Measurements from ENCODE around the gene ATPAF1.
"Not testable (repeated sequence)": the region's sequence is repeated elsewhere in the genome, so short reads cannot be mapped to it uniquely, and the experiment has no call there.

Gene ATPAF1

GRCh38 chr1:46681333-46682034 lies 13.3 kb upstream of the ATPAF1 start:
- no peak for DNase-seq (ENCODE audit: low spot score)

- no peak for DNase-seq (ENCODE audit: low spot score)
Observed at GRCh38 chr1:46679789-46680573, 11.8 kb upstream of the ATPAF1 start.

DNA sequence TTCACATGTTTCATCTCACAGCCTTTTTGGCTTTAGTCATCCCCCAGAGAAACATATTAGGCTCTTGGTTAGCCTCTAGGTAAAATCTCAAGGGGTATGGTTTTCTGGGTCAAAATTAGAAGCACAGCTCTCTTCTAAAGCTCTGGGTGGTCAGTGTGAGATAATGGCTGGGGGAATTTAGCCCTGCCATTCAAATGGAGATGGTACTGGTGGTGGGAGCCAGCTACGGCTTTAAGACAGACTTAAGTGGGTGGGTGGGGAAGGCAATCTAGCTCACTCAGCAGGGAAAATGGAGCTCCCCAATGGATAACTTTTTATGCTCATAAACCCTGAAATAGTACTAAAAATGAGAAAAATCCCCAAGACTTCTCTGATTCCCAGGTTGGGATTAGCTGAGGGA lies 9.2 kb upstream of the ATPAF1 start:
- DNase-seq (ENCODE audit: low spot score), result no peak

GRCh38 chr1:46676531-46676930 lies 8.4 kb upstream of the ATPAF1 start:
- DNase-seq (ENCODE audit: low spot score), result no peak

DNA sequence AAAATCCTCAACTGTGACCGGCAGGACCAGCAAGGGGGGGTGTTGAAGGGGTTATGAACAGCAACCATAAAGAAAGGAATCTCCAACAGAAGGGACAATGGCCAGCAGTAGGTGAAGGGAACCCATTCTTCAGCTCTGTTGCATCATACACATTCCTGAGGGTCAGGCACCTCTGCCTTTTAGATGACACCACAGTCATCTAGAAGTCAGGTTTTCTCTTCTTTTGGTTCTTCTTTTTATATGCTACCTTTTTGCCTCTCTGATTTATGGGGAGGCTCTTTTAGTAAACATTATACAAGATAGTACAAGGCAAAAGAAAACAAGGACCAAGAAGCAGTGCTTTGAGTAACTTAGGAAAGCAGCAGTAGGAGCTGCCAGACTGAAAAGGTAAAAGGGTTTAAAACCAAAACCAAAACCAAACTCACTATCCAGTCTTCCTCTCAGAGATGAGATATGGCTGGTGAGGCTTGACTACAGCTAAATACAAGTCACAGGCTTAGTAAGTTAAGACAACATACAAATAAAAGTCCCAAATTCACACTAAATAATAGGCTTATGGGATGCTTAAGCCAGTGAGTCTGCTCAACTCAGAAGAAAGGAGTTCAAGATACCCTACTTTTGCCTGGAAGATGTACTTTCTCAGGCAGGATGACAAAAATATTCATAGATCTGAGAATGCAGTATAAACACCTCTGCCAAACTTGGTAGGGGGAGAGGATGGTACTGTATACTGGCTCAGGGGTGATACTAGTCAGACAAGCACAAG lies 7.6 kb upstream of the ATPAF1 start:
- no peak for DNase-seq (ENCODE audit: low spot score)

- DNase-seq (ENCODE audit: low spot score), result no peak
Observed at GRCh38 chr1:46673749-46674182, 5.6 kb upstream of the ATPAF1 start.

GRCh38 chr1:46672696-46673095 lies 4.5 kb upstream of the ATPAF1 start:
- no peak for DNase-seq (ENCODE audit: low spot score)

GRCh38 chr1:46671554-46671953 lies 3.4 kb upstream of the ATPAF1 start, which contains the start of gene TEX38:
Gene TEX38 (plus strand): TSS chr1:46671854. CDS start chr1:46671935, 81 bp downstream.
- DNase-seq (ENCODE audit: low spot score), result no peak

- DNase-seq (ENCODE audit: low spot score), result no peak
Observed at GRCh38 chr1:46670134-46670533, 2.0 kb upstream of the ATPAF1 start.

GRCh38 chr1:46665983-46666382 lies 2.2 kb downstream of the ATPAF1 start:
- DNase-seq (ENCODE audit: low spot score), result no peak

DNA sequence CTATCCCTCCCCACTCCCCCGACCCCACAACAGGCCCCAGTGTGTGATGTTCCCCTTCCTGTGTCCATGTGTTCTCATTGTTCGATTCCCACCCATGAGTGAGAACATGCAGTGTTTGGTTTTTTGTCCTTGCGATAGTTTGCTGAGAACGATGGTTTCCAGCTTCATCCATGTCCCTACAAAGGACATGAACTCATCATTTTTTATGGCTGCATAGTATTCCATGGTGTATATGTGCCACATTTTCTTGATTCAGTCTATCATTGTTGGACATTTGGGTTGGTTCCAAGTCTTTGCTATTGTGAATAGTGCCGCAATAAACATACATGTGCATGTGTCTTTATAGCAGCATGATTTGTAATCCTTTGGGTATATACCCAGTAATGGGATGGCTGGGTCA lies 5.2 kb downstream of the ATPAF1 start:
- not testable (repeated sequence) for DNase-seq (ENCODE audit: low spot score)

DNA sequence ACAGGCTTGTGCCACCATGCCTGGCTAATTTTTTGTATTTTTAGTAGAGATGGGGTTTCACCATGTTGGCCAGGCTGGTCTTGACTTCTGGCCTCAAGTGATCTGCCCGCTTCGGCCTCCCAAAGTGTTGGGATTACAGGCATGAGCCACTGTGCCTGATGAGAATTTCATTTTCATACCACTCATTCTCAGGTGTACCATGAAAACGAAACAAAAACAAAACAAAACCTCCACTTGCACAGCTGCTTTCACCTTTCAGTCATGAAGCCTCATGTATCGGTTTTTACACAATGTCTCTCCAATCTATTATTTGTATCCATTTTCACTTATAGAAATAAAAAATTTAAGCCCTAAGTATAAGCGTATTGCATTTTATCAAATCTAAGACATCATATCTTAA lies 8.0 kb downstream of the ATPAF1 start:
- not testable (repeated sequence) for DNase-seq (ENCODE audit: low spot score)

- no peak for DNase-seq (ENCODE audit: low spot score)
Observed at GRCh38 chr1:46659307-46659870, 8.8 kb downstream of the ATPAF1 start.

- no peak for DNase-seq (ENCODE audit: low spot score)
Observed at GRCh38 chr1:46657775-46658174, 10.4 kb downstream of the ATPAF1 start.

- no peak for DNase-seq (ENCODE audit: low spot score)
Observed at GRCh38 chr1:46656643-46657042, 11.5 kb downstream of the ATPAF1 start.

- no peak for DNase-seq (ENCODE audit: low spot score)
Observed at GRCh38 chr1:46655848-46656247, 12.3 kb downstream of the ATPAF1 start.

DNA sequence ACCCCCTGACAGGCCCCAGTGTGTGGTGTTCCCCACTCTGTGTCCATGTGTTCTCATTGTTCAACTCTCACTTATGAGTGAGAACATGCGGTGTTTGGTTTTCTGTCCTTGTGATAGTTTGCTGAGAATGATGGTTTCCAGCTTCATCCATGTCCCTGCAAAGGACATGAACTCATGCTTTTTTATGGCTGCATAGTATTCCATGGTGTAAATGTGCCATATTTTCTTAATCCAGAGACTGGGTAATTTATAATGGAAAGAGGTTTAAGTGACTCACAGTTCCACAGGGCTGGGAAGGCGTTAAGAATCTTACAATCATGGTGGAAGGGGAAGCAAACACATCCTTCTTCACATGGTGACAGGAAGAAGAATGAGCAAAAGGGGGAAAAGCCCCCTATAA lies 13.5 kb downstream of the ATPAF1 start:
- DNase-seq (ENCODE audit: low spot score), result not testable (repeated sequence)

DNA sequence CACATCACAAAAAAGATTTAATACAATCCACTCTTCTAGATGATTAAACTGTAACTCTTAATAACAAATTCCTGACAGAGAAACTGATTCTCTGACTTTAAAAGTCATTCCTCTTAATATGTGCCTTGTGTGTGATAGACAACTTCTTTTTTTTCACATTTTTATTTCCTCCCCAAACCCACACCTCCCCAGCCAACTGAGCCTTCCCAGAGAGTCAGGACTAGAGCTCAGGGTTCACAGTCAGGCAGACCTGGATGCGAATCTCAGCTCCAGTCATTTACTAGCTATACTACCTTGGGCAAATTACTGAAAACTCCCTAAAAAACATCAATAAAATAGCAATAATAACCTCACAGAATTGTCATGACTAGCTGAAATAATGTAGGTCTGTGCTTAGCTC lies 14.2 kb downstream of the ATPAF1 start:
- no peak for DNase-seq (ENCODE audit: low spot score)

- DNase-seq (ENCODE audit: low spot score), result no peak
Observed at GRCh38 chr1:46653405-46653958, 14.7 kb downstream of the ATPAF1 start.

DNA sequence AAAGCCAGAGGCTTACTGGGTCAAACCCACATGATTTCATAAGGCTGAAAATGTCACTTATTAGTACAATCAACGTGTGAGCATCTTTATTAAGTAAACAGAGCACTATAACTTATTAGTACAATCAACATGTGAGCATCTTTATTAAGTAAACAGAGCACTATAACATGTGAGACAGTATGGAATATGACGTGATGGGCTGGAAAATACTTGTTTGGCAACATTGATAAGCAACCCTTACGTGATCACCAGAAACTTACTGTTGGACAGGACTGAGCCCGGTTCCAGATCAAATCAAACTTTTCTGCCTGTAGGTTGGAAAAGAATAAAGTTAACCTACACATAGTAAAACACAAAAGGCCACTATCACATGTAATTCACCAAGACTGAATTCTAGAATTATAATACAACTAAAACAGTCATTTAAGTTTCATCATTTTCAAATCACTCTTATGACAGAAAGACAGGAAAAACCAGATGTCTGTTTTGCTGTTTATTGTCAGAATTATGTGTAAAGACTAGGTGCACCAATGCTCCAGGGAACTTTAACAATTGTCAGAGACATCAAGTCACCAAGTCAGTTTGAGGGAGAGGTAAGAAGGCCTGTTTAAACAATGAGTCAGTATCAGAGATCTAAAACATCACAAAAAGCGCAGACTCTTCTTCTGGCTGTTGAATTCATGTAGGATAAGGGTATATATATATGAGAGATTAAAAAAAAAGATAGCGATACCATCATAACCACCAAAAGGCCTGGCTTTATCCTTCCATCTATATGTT lies 15.7 kb downstream of the ATPAF1 start:
- DNase-seq (ENCODE audit: low spot score), result no peak

DNA sequence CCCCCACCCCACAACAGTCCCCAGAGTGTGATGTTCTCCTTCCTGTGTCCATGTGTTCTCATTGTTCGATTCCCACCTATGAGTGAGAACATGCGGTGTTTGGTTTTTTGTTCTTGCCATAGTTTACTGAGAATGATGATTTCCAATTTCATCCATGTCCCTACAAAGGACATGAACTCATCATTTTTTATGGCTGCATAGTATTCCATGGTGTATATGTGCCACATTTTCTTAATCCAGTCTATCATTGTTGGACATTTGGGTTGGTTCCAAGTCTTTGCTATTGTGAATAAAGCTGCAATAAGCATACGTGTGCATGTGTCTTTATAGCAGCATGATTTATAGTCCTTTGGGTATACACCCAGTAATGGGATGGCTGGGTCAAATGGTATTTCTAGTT lies 17.0 kb downstream of the ATPAF1 start:
- not testable (repeated sequence) for DNase-seq (ENCODE audit: low spot score)
